Coronary artery (tissue), 2 donors: ENCODE data around the gene TBC1D1.
A peak's percentile ranks its signal among the peaks of the same experiment; 100 is the strongest.

ENCODE experiments used
- DNase-seq: peaks from one replicate; pipeline ENCODE4 v3.0.0-alpha.2; 2017; ENCODE audit warnings: low spot score
- H3K27ac ChIP-seq, 2 donors: fragments of 200-600 bp; sonication (generic); one replicate each; pipeline ENCODE4 v1.5.1; 2016 to 2019
- H3K4me3 ChIP-seq: fragments of 200-600 bp; sonication (generic); 2 replicates; pipeline ENCODE4 v1.5.1; 2016; ENCODE audit warnings: mild to moderate bottlenecking, moderate library complexity
- CTCF ChIP-seq: fragments of 200-600 bp; sonication (generic); IDR thresholded peaks from one replicate; pipeline ENCODE4 v1.5.1; 2019; ENCODE audit warnings: antibody characterized with exemption

TBC1D1 gene

GRCh38 chr4:37905533-37906169, 14.8 kb downstream of the TBC1D1 start:
- TF ChIP-seq CTCF, result no peak
- no peak overlapping the region for H3K4me3 ChIP-seq
- DNase-seq, result no peak
- H3K27ac ChIP-seq, result peak overlapping the region in 1 of 2 donors; percentile 2

DNA sequence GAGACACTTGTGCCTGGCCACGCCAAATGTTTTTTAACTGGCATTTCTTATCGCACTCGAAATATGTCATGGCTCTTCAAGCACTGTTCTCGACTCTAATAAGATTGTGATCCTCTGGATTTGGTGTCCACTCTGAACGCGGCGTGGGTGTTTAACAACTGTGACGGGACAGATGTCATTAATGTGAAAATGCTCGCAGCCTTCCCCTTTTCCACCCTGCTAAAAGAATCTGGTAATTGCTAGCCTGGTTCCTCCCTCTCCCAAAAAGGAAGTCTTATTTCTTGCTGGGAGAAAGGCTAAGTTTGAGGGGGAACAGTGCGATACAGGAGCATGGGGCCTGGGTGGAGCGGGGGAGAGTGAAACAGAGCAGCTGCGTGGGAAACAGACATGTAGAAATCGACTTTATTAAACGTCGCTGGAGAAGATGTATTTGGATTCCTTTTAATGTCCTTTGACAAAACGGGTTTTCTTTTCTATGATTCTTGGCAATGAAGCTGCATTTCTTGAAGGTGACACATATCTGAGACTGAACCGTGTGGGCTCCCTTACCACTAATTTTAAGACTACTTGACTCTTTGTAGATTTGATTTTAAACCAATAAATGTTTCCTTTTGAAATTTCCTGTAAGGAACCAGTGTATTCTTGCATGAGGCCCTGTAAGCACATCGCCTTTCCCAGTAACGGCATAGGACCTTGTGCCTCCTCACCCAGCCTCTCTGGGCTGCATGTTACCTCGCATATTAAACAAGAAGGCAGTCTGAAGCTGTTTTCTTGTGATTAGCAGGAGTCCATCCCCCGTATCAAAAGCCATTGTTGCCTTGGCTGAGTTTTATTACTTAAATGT, 17.8 kb downstream of the TBC1D1 start:
- Histone ChIP-seq H3K4me3 (peak overlapping the region; percentile 57), H3K27ac (peak overlapping the region; percentile 87 to 88)
- no peak for DNase-seq
- no peak for TF ChIP-seq CTCF

DNA sequence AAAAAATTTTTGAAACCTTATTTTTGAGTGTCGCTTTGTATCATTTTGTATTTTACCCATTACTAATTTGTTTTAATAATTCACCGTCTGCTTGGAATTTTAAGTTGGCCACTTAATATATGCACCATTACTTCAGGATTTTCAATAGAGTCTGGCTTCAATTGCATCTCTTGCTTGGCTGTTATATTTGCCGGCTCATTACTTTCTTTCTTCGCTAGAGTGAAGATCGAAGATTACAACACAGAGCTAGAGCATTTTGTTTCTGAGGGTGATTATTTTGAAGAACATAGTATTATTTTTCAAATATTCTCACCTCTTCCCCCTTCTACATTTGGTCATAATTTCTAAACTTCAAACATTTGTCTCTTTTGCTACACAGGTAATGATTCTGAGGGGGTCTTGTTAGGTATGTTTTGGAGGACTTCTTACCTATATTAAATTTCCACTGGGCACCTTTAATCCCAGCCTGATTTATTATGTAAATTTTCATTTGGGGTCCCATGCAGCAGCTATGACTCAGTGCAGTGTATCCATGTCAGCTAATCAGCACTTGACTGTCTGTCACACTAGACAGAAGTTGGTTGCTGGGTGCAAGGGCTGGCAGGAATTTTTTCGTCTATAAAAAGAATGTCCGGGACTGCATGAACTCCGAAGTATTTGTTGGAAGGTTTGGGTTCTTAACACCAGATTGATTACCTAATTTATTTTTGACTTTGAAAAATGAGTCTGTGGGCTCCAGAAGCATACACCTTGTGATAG, 18.6 kb downstream of the TBC1D1 start:
- Histone ChIP-seq H3K4me3 (peak overlapping the region; percentile 57), H3K27ac (peak overlapping the region; percentile 87 to 88)
- no peak for TF ChIP-seq CTCF
- DNase-seq, result no peak

- no peak for DNase-seq
- TF ChIP-seq CTCF, result no peak
- H3K4me3 ChIP-seq, result no peak overlapping the region
- H3K27ac ChIP-seq, result no peak overlapping the region
Observed at GRCh38 chr4:37910091-37910486, 19.2 kb downstream of the TBC1D1 start.

DNA sequence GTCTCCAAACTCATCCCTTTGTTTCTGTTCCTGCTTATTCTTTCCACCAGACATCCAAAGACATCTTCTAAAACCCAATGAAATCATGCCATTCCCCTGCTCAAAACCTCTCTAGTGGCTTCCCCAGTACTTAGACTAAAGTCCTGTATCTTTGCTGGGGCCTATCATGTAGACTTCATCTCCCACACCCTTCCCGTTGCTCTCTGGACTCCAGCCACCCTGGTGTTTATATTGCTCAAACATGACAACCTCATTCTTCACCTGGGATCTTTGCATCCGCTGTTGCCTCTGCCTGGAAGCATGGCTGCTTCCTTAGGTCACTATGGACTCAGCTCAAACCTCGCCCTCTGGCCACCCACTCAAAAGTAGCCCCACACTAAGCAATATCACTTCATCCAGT, 23.7 kb downstream of the TBC1D1 start:
- TF ChIP-seq CTCF, result no peak
- Histone ChIP-seq H3K4me3 (no peak overlapping the region), H3K27ac (no peak overlapping the region)
- no peak for DNase-seq

GRCh38 chr4:37917388-37917787, 26.5 kb downstream of the TBC1D1 start:
- no peak for DNase-seq
- Histone ChIP-seq H3K27ac (no peak overlapping the region), H3K4me3 (no peak overlapping the region)
- TF ChIP-seq CTCF, result no peak
